Head of caudate nucleus (tissue), 42 donors: Measurements from ENCODE around the gene CTSH.
A peak's percentile ranks its signal among the peaks of the same experiment; 100 is the strongest.
"Not testable (repeated sequence)": the region's sequence is repeated elsewhere in the genome, so short reads cannot be mapped to it uniquely, and the experiment has no call there.

ENCODE experiments used
- DNase-seq, 42 donors: peaks; one replicate each; pipeline versions ENCODE4 v3.0.0 to v3.0.0-alpha.2; 2020 to 2021; ENCODE audit warnings: mixed read lengths in 7 of 42
- intact Hi-C: fragments of 100-400 bp; cut with DNase I; formaldehyde crosslinking; loops from one replicate; pipeline ENCODE4 v1.15.0; 2022

Gene CTSH

GRCh38 chr15:78909160-78909695 is 35.6 kb downstream of the CTSH start:
- no peak for DNase-seq
- intact Hi-C loops, result no loop called here

DNA sequence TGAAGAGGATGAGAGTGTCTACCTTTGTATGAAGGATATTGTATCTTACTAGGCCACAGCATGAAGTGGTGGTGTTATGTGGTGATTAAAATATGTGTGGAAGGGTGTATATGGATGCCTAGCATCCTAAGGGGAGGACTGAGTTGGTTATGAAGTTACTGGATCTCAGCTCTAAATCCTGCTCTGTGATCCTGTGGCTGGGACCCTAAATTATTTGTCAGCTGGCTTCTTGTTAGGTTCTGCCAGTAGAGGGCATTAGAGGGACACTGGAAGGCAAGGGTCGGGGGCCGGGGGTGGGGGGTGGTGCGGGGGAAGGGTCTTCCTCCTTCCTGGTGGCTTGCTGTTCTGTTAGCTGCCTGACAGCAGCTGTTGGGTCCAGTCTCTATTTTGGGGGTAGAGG is 37.3 kb downstream of the CTSH start:
- intact Hi-C loops, result no loop called here
- no peak for DNase-seq

DNA sequence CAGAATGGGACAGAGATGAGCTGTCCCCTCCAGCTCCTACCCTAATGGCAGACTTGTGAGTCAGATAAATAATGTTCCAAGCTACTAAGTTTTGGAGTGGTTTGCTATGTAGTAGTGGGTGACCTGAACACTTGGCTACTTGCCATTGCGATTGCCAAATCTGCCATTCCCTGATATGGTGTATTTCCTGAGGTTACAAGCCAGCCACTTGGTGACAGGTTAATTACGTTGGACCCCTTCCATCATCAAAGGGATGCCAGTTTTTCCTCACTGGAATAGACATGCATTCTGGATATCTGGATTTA is 38.6 kb downstream of the CTSH start:
- intact Hi-C loops, result no loop called here
- DNase-seq, result no peak

GRCh38 chr15:78904599-78905358 is 40.1 kb downstream of the CTSH start:
- intact Hi-C loops, result no loop called here
- DNase-seq, result no peak

GRCh38 chr15:78902281-78903032 is 42.4 kb downstream of the CTSH start:
- intact Hi-C loops, DNase-seq: not testable (repeated sequence)

DNA sequence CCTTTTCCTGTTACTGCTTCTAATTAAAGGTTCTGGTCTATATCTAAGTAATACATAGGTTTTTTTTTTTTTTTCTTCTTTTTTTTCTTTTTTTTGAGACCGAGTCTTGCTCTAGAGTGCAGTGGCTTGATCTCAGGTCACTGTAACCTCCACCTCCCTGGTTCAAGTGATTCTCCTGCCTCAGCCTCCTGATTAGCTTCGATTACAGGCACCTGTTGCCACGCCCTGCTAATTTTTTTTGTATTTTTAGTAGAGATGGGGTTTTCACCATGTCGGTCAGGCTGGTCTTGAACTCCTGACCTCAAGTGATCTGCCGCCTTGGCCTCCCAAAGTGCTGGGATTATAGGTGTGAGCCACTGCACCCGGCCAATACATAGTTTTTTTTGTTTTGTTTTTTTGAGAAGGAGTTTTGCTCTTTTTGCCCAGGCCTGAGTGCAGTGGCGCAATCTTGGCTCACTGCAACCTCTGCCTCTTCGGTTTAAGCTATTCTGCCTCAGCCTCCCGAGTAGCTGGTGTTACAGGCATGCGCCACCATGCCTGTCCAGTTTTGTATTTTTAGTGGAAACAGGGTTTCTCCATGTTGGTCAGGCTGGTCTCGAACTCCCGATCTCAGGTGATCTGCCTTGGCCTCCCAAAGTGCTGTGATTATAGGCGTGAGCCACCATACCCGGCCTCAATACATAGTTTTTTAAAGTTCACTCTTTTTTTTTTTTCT is 43.9 kb downstream of the CTSH start:
- intact Hi-C loops, DNase-seq: not testable (repeated sequence)

DNA sequence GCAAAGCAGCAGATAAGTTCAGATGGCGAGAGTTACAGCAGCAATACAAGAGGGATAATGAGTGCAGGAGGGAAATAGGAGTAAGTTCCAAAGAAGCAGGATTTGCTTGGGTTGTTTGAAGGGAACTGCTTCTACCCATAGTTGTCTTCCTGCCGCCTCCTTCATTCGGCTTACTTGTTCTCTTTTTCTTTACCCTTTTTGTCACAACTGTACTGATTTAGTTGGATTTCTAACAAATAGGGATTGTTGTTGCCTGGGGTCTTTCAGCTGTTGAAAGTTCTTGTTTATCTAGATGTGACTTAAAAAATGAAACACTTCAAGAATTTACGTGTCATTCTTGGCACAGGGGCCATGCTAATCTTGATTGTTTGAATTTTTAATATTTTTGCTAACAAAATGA is 46.3 kb downstream of the CTSH start:
- DNase-seq, result no peak

GRCh38 chr15:78895471-78895870 is 49.4 kb downstream of the CTSH start:
- intact Hi-C loops, result no loop called here

More for the DNA sequence above, 46.3 kb downstream of the CTSH start:
- intact Hi-C loops, result no loop called here

DNA sequence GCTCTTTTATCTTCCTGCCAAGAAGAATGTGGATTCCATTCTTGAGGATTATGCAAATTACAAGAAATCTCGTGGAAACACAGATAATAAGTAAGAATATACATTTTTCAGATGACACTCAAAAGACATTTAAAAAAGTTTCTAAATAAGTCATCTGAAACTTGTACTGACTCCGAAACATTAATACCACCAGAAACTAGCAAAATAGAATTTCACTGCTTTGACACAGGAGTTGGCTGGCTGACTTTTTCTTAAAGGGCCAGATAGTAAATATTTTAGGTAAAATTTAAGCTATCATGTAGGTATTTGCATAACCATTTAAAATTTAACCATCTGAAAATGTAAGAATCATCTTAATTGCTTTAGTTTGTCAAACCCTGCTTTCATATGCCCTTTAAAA is 51.3 kb downstream of the CTSH start:
- intact Hi-C loops, result no loop called here
- no peak for DNase-seq

More at GRCh38 chr15:78895471-78895870, 49.4 kb downstream of the CTSH start:
- DNase-seq, result no peak

GRCh38 chr15:78889000-78889399 is 55.8 kb downstream of the CTSH start:
- DNase-seq, result no peak

DNA sequence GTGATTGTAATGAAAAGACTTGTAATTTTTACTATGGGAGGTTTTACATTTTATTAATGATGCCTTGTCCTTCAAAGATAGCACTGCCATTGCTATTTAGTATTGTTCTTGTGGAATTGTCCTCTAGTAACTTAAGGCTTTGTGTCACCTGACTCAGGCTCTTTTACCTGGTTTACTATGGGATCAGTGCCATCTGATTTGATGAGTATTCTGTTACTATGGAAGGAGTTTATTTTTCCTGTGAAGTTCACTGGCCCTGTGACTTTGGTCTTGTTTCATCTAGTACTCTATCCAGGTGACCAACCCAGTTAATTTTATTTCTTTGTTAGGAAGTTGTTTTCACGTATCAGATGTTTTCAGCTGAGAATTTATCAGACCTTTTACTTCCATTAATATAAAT is 63.2 kb downstream of the CTSH start:
- no peak for DNase-seq

More at GRCh38 chr15:78889000-78889399, 55.8 kb downstream of the CTSH start:
- intact Hi-C loops, result no loop called here

DNA sequence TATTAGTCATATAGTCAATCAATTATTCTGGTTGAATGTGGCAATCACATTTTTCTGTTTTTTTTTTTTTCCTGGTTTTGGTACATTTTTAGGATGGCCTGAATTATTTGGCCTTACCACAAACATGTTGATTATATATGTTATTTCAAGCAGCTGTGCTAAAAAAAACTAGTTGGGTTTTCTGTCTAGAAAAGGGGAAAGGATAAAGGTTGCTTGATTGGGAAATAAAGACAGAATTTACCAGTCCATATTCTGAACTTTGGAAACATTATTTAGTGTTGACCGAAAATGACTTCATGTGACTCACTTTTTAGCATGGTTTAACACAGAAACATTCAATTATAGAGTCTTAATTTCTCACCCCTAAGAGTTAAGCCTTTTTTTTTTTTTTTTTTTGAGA is 64.0 kb downstream of the CTSH start:
- DNase-seq, result no peak
- intact Hi-C loops, result no loop called here

More for the DNA sequence above, 63.2 kb downstream of the CTSH start:
- intact Hi-C loops, result no loop called here

- intact Hi-C loops, result no loop called here
- DNase-seq, result no peak
These were observed 64.7 kb downstream of the CTSH start for GRCh38 chr15:78880242-78880533.

DNA sequence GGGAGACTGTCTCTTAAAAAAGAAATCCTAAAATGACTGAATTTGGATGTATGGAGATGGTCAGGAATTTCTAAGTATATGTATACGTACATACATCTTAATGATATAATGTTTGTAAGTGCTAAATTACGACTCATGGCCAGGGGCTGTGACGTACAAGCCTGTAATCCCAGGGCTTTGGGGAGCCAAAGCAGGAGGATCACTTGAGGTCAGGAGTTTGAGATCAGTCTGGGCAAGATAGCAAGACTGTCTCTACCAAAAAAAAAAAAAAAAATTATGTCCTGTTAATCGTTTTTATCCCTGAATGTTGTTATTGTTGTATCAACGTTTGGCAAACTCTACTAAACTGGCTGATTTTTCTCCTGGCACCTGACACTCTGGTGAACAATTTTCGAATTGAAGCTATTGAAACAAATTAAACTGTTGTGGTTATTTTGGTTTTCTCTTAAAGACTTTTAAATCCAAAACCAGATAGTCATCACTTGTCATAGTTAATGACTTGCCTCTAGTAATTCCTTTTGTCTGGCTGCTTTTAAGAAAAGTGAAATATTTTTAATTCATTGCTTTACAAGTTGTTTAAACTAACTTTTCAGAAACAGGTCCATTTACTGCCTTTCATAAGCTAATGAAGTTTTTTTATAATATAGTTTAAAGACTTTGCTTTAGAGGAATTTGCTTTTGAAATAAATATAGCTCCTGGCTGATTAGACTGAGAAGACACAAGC is 65.2 kb downstream of the CTSH start:
- no peak for DNase-seq
- intact Hi-C loops, result no loop called here

DNA sequence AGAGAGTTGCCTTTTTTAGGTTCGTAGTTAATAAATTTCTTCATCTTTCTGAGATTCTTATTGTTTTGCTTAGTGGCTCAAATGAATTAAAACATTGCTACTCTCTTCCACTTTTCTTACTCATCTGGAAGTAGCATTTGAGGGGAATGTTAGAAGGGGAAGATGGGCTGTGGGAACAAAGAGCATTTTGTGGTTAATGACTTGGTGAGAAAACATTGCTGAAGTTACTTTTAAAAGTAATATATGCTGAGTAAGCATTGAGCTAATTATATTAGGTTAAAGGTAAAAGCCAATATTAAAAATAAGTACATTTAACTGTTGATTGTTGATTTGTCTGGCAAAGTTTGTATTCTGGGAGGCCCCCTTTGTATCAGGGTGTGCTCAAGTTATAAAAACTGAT is 66.5 kb downstream of the CTSH start:
- intact Hi-C loops, result no loop called here
- no peak for DNase-seq

DNA sequence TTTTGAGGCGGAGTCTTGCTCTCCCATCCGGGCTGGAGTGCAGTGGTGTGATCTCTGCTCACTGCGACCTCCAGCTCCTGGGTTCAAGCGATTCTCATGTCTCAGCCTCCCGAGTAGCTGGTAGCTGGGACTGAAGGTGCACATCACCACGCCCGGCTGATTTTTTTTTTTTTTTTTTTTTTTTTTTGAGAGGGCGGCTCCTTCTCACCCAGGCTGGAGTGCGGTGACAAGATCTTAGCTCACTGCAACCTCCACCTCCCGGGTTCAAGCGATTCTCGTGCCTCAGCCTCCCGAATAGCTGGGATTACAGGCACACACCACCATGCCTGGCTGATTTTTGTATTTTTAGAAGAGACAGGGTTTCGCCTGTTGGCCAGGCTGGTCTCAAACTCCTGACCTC is 67.9 kb downstream of the CTSH start:
- intact Hi-C loops, result not testable (repeated sequence)

DNA sequence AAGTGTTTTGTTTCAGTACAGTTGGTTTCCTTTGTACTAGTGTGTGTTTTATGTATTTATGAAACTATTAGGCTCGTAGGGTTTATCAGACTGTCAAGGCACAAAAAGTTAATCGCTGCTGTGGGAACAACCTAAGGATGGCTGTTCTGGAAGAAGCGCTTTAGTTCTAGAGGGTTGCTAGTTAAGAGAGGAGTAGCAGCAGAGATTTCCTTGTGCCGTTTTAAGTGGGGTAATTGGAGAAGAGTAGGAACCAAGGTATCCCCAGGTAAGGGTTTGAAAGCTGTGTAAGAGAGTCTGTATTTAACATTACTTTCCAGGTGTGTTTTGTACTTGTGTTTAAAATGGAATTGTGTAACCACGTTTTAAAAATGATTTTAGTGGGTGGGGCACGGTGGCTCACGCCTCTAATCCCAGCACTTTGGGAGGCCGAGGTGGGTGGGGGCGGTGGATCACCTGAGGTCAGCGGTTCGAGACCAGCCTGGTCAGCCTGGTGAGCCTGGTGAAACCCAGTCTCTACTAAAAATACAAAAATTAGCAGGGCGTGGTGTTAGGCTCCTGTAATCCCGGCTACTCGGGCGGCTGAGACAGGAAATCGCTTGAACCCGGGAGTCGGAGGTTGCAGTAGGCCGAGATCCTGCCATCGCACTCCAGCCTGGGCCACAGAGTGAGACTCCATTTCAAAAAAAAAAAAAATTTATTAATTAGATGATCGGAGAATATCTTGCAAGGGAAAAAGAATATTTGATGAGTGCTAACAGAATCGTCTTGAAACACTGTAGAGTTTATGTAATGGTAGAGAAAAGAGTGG is 69.5 kb downstream of the CTSH start:
- DNase-seq, result peak in 1 of 42 donors; percentile 40
- intact Hi-C loops, result no loop called here

More for the DNA sequence above, 67.9 kb downstream of the CTSH start:
- peak in 1 of 42 donors; percentile 36 for DNase-seq
